ENCODE measurements around the gene SLC25A11. TPM values are rescaled to one million over a fixed set of nuclear protein-coding genes. Genes with fewer than 3 reads are reported as not detected.

SLC25A11 gene
- total and polyA plus RNA-seq, 2 experiments from 2014 or later = 59.5 to 78.7 TPM

DNA sequence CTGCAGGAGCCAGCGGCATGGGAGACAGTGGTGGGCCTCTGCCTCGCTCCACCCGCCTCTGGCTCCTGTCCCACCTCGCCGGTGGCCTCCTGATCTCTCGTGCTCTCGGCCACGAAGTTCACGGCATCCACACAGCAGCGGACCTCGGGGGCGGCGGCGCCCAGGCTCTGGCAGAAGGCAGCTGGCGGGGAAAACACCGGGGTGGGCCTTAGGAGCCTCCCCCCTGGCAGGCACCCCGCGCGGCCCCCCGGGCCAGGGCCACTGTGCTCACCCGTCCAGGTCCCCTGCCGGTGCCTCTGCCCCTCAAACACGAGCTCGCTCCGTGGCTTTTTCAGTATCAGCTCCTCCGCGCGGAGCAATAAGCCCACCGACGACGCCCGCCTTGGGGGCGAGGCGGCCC, 40.9 kb downstream of the SLC25A11 start:
- peak overlapping the region; percentile 70 for H3K4me3 ChIP-seq
- H3K9me2 ChIP-seq (replicated peaks; ENCODE audit: insufficient read depth) = no peaks in the 10 kb centered on the region
- H4K20me1 ChIP-seq (ENCODE audit: insufficient read depth, poor library complexity, severe bottlenecking) = no peaks in the 10 kb centered on the region
- H3K4me2 ChIP-seq = peak overlapping the region; percentile 95
- H3K79me2 ChIP-seq = no peaks in the 10 kb centered on the region
- no peaks in the 10 kb centered on the region for H3K36me3 ChIP-seq (replicated peaks; ENCODE audit: insufficient read depth, low read depth)
- H3K9me3 ChIP-seq (ENCODE audit: low read depth) = no peaks in the 10 kb centered on the region
- peaks cover 7% of the 10 kb centered on the region for H3K4me1 ChIP-seq (ENCODE audit: insufficient read depth)
- no peak for DNase-seq (ENCODE audit: low spot score)
- no peaks in the 10 kb centered on the region for H3K27me3 ChIP-seq
- TF ChIP-seq, protein P1, sequence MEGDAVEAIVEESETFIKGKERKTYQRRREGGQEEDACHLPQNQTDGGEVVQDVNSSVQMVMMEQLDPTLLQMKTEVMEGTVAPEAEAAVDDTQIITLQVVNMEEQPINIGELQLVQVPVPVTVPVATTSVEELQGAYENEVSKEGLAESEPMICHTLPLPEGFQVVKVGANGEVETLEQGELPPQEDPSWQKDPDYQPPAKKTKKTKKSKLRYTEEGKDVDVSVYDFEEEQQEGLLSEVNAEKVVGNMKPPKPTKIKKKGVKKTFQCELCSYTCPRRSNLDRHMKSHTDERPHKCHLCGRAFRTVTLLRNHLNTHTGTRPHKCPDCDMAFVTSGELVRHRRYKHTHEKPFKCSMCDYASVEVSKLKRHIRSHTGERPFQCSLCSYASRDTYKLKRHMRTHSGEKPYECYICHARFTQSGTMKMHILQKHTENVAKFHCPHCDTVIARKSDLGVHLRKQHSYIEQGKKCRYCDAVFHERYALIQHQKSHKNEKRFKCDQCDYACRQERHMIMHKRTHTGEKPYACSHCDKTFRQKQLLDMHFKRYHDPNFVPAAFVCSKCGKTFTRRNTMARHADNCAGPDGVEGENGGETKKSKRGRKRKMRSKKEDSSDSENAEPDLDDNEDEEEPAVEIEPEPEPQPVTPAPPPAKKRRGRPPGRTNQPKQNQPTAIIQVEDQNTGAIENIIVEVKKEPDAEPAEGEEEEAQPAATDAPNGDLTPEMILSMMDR (IDR thresholded peaks at IDR 0.05; ENCODE audit: poor library complexity) = no peak
- no peak for TF ChIP-seq EZH2 (IDR thresholded peaks at IDR 0.05; ENCODE audit: borderline replicate concordance)
- peak overlapping the region; percentile 87 for H2AFZ ChIP-seq
- peak overlapping the region; percentile 36 for H3K27ac ChIP-seq
- 52% methylated on average over 16 of the region's 34 CpGs for WGBS (ENCODE audit: low lambda C conversion rate, missing lambda C conversion rate)

DNA sequence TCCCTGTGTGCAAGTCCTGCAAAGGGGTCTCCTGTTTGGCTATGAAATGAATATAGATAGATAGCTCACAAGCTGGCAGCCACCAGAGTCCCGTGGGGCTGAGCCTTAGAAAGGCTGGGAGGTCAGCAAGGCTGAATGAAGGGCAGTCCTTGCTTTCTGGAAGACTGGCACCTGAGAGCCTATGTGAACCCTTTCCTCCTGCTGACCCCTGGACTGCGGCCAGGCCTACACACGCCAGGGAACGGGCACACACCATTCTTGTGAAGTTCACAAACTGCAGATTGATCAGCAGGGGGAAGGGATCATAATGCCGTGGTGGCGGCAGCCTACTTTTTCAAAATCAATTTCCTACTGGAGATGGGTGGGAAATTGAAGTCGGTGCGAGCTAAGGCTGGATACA, 41.5 kb downstream of the SLC25A11 start:
- Histone ChIP-seq H3K79me2 (no peaks in the 10 kb centered on the region), H3K4me2 (peak overlapping the region; percentile 95), H3K27me3 (no peaks in the 10 kb centered on the region), H3K27ac (no peak overlapping the region), H3K4me1 (ENCODE audit: insufficient read depth) (peaks cover 6% of the 10 kb centered on the region), H2AFZ (no peak overlapping the region), H3K36me3 (replicated peaks; ENCODE audit: insufficient read depth, low read depth) (no peaks in the 10 kb centered on the region), H4K20me1 (ENCODE audit: insufficient read depth, poor library complexity, severe bottlenecking) (no peaks in the 10 kb centered on the region), H3K9me3 (ENCODE audit: low read depth) (no peaks in the 10 kb centered on the region), H3K9me2 (replicated peaks; ENCODE audit: insufficient read depth) (no peaks in the 10 kb centered on the region), H3K4me3 (no peak overlapping the region)
- DNase-seq (ENCODE audit: low spot score) = no peak
- no peak for TF ChIP-seq EZH2phosphoT487 (IDR thresholded peaks at IDR 0.05; ENCODE audit: low read depth, severe bottlenecking, unreplicated experiment)
- no peak for TF ChIP-seq EZH2 (IDR thresholded peaks at IDR 0.05; ENCODE audit: borderline replicate concordance)
- TF ChIP-seq, protein P1 (IDR thresholded peaks at IDR 0.05; ENCODE audit: poor library complexity) = no peak
- 93% methylated on average over 8 of the region's 8 CpGs for WGBS (ENCODE audit: low lambda C conversion rate, missing lambda C conversion rate)

DNA sequence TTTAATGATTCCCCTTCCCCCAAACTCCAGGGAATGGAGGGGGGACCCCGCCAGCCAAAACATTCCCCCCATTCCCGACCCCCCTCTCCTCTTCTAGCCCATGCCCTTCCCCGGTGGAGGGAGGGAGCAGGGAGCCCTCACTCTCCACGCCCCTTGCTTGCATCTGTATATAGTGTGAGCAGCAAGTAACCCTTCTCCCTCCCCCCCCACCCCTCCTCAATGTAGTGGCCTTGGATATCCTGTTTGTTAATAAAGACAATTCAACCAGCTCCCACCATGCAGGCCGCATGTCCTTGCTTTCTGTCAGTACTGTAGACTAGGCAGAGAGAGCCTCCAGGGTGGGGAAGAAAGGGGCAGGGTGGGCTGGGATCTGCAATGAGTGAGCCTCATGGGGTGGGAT, 42.1 kb downstream of the SLC25A11 start:
- no peak overlapping the region for H3K4me3 ChIP-seq
- no peak overlapping the region for H2AFZ ChIP-seq
- TF ChIP-seq, protein P1 (IDR thresholded peaks at IDR 0.05; ENCODE audit: poor library complexity) = no peak
- TF ChIP-seq EZH2 (IDR thresholded peaks at IDR 0.05; ENCODE audit: borderline replicate concordance) (no peak), EZH2phosphoT487 (IDR thresholded peaks at IDR 0.05; ENCODE audit: low read depth, severe bottlenecking, unreplicated experiment) (no peak)
- no peak overlapping the region for H3K27ac ChIP-seq
- no peaks in the 10 kb centered on the region for H3K9me3 ChIP-seq (ENCODE audit: low read depth)
- no peaks in the 10 kb centered on the region for H3K36me3 ChIP-seq (replicated peaks; ENCODE audit: insufficient read depth, low read depth)
- H3K79me2 ChIP-seq = no peaks in the 10 kb centered on the region
- H3K4me1 ChIP-seq (ENCODE audit: insufficient read depth) = peaks cover 4% of the 10 kb centered on the region
- H4K20me1 ChIP-seq (ENCODE audit: insufficient read depth, poor library complexity, severe bottlenecking) = no peaks in the 10 kb centered on the region
- H3K9me2 ChIP-seq (replicated peaks; ENCODE audit: insufficient read depth) = no peaks in the 10 kb centered on the region
- WGBS (ENCODE audit: low lambda C conversion rate, missing lambda C conversion rate) = 68% methylated on average over 2 of the region's 5 CpGs
- H3K27me3 ChIP-seq = no peaks in the 10 kb centered on the region
- no peak overlapping the region for H3K4me2 ChIP-seq
- no peak for DNase-seq (ENCODE audit: low spot score)

DNA sequence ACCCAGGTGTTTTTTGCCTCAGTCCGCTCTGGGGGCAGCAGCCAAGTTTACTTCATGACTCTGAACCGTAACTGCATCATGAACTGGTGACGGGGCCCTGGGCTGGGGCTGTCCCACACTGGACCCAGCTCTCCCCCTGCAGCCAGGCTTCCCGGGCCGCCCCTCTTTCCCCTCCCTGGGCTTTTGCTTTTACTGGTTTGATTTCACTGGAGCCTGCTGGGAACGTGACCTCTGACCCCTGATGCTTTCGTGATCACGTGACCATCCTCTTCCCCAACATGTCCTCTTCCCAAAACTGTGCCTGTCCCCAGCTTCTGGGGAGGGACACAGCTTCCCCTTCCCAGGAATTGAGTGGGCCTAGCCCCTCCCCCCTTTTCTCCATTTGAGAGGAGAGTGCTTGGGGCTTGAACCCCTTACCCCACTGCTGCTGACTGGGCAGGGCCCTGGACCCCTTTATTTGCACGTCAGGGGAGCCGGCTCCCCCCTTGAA, 42.6 kb downstream of the SLC25A11 start:
- Histone ChIP-seq H3K9me2 (replicated peaks; ENCODE audit: insufficient read depth) (no peaks in the 10 kb centered on the region), H3K79me2 (no peaks in the 10 kb centered on the region), H2AFZ (no peak overlapping the region), H3K27me3 (no peaks in the 10 kb centered on the region), H3K36me3 (replicated peaks; ENCODE audit: insufficient read depth, low read depth) (no peaks in the 10 kb centered on the region), H3K27ac (no peak overlapping the region), H3K4me1 (ENCODE audit: insufficient read depth) (peaks cover 4% of the 10 kb centered on the region), H3K9me3 (ENCODE audit: low read depth) (no peaks in the 10 kb centered on the region), H3K4me2 (no peak overlapping the region), H3K4me3 (no peak overlapping the region), H4K20me1 (ENCODE audit: insufficient read depth, poor library complexity, severe bottlenecking) (no peaks in the 10 kb centered on the region)
- WGBS (ENCODE audit: low lambda C conversion rate, missing lambda C conversion rate) = 93% methylated on average over 10 of the region's 10 CpGs
- TF ChIP-seq EZH2 (IDR thresholded peaks at IDR 0.05; ENCODE audit: borderline replicate concordance) (no peak), EZH2phosphoT487 (IDR thresholded peaks at IDR 0.05; ENCODE audit: low read depth, severe bottlenecking, unreplicated experiment) (no peak)
- TF ChIP-seq, protein P1 (IDR thresholded peaks at IDR 0.05; ENCODE audit: poor library complexity) = no peak
- DNase-seq (ENCODE audit: low spot score) = no peak
